IPS-NIHi11 (cell line): ENCODE data around the gene TPRN.

Experiments used
- DNase-seq: peaks from one replicate; pipeline ENCODE4 v3.0.0; 2012; ENCODE audit warnings: mixed read lengths, low spot score

Gene TPRN

GRCh38 chr9:137236238-137236935 lies 35.8 kb upstream of the TPRN start:
- DNase-seq, result peak; percentile 94

DNA sequence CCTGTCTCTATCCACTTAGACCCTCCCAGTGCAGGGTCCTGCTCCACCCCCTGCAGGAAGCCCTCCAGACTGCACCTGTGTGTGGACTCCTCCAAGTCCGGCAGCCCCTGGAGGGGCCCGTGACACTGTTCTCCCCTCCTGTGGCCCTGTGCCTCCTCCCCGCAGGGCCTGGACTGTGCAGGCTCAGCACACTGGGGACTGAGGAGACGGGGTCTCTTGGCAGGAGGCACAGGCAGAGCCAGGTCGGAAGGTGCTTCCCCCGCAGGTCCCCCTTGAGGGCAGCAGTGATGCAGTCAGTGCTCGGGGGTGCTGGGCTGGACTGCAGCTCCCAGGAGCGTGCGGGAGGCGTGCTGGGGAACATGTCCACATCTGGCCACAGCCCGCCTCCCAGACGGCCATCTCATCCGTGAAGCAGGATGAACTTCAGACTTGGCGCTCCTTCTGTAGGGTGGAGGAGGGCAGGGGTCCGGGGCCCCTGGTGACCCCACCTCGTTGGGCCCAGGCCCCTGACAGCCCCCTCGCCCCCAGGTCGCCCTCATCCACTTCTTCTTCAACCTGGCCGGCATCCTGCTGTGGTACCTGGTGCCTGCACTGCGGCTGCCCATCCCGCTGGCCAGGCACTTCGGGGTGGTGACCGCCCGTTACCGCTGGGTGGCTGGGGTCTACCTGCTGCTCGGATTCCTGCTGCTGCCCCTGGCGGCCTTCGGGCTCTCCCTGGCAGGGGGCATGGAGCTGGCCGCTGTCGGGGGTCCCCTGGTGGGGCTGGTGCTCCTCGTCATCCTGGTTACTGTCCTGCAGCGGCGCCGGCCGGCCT lies 35.1 kb upstream of the TPRN start:
- DNase-seq, result peak; percentile 57

DNA sequence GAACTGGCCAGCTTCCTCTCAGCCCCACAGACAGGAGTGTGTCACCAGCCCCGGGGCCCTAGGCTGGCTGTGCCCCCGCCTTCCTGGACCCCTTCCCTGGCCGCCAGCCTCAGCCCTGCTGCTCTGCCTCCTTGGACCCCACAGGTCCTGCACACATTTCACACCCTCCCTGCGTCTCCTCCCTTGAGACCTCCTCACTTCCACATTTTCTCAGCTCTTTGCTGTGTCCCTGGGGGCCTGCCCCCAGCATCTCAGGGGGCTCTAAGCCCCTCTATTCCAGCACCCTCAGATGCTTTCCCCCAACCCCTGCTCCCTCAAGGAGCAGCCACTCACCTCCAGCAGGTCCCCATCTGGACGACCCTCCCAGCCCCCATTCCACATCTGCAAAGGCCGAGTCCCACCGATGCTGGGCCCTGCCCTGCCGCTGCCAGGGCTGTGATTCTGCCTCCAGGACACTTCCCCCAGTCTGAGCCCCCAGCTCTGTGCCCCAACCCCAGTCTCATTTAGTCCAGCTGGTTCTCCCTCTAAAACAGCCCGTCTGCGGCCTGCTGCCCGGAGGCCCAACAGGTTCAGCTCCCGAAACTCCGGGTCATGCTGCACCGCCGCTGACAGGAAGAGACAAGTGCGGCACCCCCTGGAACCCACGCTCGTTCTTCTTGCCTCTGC lies 34.4 kb upstream of the TPRN start:
- no peak for DNase-seq

GRCh38 chr9:137234055-137234697 lies 33.6 kb upstream of the TPRN start:
- no peak for DNase-seq

DNA sequence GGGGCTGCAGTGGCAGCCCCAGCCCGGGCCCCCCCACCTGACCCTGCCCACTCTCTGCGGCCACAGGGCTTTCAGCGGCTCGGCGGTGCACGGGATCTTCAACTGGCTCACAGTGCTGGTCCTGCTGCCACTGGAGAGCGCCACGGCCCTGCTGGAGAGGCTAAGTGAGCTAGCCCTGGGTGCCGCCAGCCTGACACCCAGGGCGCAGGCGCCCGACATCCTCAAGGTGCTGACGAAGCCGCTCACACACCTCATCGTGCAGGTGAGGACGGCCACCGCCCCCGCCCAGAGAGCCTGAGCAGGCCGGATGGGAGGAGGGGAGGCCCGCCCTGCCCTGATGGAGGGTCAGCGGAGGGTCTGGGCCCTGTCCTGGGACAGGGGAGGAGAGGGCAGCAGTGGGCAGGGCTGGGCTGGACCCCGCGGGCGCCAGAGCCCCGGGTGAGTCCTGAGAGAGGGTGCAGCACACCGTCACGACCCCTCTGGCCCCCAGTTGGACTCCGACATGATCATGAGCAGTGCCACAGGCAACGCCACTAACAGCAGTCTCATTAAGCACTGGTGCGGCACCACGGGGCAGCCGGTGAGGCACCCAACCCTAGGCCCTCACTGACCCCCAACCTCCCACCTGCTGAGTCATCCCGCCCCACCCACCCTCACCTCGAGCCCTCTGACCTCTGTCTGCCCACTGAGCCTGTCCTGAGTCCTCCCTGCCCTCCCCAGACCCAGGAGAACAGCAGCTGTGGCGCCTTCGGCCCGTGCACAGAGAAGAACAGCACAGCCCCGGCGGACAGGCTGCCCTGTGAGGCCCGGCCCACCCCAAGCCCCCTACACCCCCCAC lies 32.8 kb upstream of the TPRN start:
- no peak for DNase-seq

DNA sequence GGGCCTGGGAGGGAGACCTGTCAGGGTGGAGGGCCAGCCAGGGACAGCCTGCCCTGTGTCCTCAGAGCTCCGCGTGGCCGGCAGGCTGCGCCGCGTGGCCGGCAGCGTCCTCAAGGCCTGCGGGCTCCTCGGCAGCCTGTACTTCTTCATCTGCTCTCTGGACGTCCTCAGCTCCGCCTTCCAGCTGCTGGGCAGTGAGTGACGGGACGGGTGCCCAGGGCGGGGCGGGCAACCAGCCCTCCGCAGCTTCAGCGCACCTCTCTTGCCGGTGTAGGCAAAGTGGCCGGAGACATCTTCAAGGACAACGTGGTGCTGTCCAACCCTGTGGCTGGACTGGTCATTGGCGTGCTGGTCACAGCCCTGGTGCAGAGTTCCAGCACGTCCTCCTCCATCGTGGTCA lies 32.0 kb upstream of the TPRN start:
- DNase-seq, result no peak

GRCh38 chr9:137232101-137232500 lies 31.6 kb upstream of the TPRN start:
- no peak for DNase-seq

DNA sequence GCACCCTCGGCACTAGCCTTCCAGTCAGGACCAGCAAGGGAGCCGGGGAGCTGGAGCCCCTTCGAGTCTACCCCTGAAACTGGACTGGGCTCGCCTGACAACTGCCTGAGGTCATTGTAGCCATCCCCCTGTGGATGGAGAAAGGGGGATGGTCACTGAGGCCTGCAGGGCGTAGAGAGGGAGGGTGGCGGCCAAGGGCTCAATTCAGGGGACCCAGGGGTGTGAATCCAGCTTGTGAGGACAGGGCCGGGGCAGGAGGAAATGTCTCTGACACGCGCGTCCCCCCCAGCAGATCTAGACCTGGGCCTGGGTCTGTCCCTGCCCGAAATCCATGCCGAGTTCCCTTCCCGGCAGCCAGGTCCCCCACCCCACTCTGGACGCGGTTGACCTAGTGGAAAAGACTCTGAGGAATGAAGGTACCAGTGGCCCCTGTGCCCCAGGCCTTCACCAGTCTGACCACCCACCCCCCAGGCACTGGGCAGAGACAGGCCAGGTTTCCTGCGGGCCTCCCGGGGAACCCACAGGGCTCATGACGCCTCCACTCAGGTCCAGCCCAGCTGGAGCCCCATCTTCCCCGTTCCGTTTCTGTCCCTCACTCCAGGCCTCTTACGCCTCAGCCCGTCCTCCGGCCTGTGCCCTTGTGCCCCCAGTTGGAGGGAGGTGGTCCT lies 31.0 kb upstream of the TPRN start:
- no peak for DNase-seq

GRCh38 chr9:137230705-137231371 lies 30.3 kb upstream of the TPRN start, which contains the start of gene SLC34A3:
SLC34A3 (plus strand) TSS chr9:137230901; CDS start chr9:137231703, 802 bp downstream.
- no peak for DNase-seq

- no peak for DNase-seq
These were observed 29.6 kb upstream of the TPRN start for GRCh38 chr9:137229903-137230704.

- no peak for DNase-seq
These were observed 28.7 kb upstream of the TPRN start for GRCh38 chr9:137228968-137229896.

- no peak for DNase-seq
These were observed 28.0 kb upstream of the TPRN start for GRCh38 chr9:137228506-137228967.

DNA sequence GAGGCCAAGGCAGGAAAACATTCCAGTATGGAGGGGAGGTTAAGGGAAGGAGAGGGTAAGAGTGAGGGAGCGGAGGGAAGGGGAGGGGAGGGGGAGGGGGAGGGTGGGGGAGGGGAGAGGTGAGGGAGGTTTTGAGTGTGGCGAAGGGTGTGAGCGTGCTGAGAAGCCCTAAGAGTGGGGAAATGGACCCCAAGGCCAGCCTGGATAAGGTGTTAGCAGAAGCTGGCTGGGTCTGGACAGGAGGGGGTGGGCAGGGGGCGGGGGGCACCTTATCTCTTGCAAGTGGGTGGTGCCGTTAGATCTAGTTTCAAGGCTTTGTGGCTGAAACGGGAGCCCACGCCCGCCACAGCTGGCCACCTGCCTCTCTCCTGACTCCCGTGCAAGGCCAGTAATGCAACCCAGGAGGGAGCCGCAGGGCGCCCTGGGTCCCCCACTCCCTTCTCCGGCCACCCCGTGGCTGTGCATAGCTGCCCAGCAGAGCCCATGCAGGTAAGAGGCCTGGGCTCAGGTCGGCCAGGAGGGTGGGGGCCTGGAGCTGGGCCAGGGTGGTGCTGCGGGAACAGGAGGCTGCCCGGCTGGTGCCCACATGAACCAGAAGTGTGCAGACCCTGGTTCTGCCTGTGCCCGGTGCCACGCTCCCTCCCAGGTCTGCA lies 27.4 kb upstream of the TPRN start:
- DNase-seq, result no peak

DNA sequence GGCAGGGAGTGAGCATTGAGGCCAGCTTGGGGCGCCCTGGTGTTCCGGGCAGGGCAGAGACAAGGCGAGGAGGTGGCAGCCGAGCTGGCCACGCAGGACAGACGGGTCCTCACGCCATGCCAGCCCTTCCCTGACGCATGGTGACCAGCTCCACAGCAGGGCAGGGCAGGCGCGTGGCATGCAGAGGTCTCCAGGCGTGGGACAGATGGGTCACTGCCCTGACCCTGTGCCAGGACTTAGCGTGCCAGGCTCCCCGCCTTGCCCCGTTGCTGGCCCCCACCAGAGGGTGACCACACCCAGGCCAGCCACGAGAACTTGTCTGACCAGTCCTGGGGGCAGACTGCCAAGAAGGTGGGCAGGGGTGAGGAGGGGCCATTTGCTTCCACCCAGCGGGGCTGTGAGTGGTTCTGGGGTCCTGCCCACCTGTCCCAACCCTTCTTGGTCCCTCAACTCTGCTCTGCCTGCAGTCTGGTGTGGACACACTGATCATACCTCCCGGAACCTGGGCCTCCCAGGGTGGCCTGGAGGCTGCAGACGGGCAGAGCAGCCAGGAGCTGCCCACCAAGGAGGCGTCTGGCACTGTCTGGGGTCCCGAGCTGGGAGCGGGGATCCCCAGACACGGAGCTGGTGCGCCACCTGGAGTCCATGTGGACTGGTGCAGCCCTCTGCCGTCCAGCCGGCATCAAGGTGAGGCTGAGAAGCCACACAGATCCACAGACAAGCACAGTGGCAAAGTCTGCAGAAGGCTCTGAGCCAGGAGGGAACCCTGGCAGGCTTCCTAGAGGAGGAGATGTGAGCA lies 26.7 kb upstream of the TPRN start, which contains the start of gene RNF224:
Gene RNF224, plus strand, starts transcription at position 449 of the 799 bp plus-strand sequence. CDS start 834 bp downstream, outside the sequence.
- peak; percentile 78 for DNase-seq

DNA sequence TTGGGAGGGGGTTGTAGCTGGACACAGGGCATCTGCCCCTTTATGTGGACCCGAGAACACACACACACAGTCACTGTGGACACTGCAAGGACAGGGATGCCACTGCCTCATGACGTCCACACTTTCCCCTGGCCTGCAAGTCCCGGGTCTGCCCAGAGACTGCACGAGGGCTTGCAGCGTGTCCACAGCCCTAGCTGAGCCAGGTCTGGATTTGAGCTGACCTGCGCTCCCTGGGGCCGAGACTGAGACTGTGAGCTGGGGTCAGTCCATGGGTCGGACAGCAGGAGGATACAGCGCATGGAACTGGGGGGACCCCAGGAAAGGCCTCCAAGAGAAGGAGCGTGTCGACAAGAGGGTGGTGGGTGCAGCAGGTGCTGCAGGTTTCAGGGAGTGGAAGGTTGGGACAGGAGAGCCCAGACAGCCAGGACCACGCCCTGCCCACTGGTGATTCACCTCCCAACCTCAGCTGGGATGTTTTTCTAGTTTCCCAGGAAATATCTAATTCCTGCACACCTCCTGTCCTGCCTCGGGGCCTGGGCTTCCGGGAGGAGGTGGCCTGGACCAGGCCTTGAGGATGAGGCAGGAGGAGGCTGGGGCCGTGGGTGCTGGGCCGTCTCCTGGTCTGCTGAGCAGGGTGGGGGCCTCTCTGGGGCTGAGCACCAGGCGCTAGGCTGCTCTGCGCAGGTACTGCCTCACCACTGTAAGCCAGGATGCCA lies 26.0 kb upstream of the TPRN start:
- no peak for DNase-seq
